B cell (primary cell): Measurements from ENCODE around the gene CAPN11. TPM values are rescaled to one million over a fixed set of nuclear protein-coding genes. Genes with fewer than 3 reads are reported as not detected.

Experiments used
- ATAC-seq: fragments of 200-7000 bp; cut with Tn5 transposase; one replicate; pipeline ENCODE4 v1.10.0; 2021; ENCODE audit warnings: low read depth, mild to moderate bottlenecking, moderate number of reproducible peaks, moderate library complexity
- CTCF ChIA-PET: fragments of 350-600 bp; sonication (Branson Sonifier 250); formaldehyde crosslinking; loops from one replicate; lab custom pipeline; 2021; ENCODE audit warnings: antibody characterized with exemption, inconsistent platforms; lab: Charles Lee
- POLR2A ChIA-PET: fragments of 350-600 bp; sonication (Branson Sonifier 250); formaldehyde crosslinking; loops from one replicate; lab custom pipeline; 2021; ENCODE audit warnings: antibody characterized with exemption; lab: Charles Lee
- DNase-seq: peaks from one replicate; pipeline ENCODE4 v3.0.0; 2013
- H2AFZ ChIP-seq: 2 replicates; pipeline ENCODE4 v1.6.1; 2012; ENCODE audit warnings: mild to moderate bottlenecking, low read depth, low read length; ENCODE audit not compliant: insufficient read depth, poor library complexity, severe bottlenecking
- H3K27ac ChIP-seq, 2 donors: 1 replicate in 1 of 2; 2 replicates in 1 of 2; pipeline ENCODE4 v1.5.1; 2012 to 2013; ENCODE audit warnings: low read length in 2 of 2, mild to moderate bottlenecking in 2 of 2, moderate library complexity in 1 of 2
- H3K27me3 ChIP-seq, 4 experiments: fragments of 200-600 bp in 1 of 4; sonication (generic) in 1 of 4; replicated peaks in 1 of 4; 1 replicate in 2 of 4; 2 replicates in 2 of 4; pipeline versions ENCODE4 v1.6.1 to v1.7.0; 2013 to 2016; ENCODE audit warnings: low read length in 3 of 4, mild to moderate bottlenecking in 2 of 4, mixed read lengths in 1 of 4, moderate library complexity in 1 of 4; ENCODE audit not compliant: insufficient read depth in 4 of 4, control insufficient read depth in 3 of 4; ENCODE audit errors: control extremely low read depth in 1 of 4
- H3K36me3 ChIP-seq, 2 experiments: replicated peaks in 1 of 2; 1 replicate in 1 of 2; 2 replicates in 1 of 2; pipeline versions ENCODE4 v1.6.1 to v1.7.1; 2013; ENCODE audit warnings: low read length in 1 of 2; ENCODE audit not compliant: insufficient read depth in 2 of 2, control insufficient read depth in 1 of 2; ENCODE audit errors: control extremely low read depth in 1 of 2, extremely low read depth in 1 of 2
- H3K4me1 ChIP-seq, 2 donors: fragments of 200-600 bp in 1 of 2; sonication (generic) in 1 of 2; 1 replicate in 1 of 2; 2 replicates in 1 of 2; pipeline versions ENCODE4 v1.5.1 to v1.6.1; 2013 to 2017; ENCODE audit warnings: low read length in 2 of 2; ENCODE audit not compliant: control insufficient read depth in 2 of 2, insufficient read depth in 2 of 2
- H3K4me2 ChIP-seq: replicated peaks from 2 replicates; pipeline ENCODE3; 2012; ENCODE audit warnings: mild to moderate bottlenecking, low read depth, low read length; ENCODE audit not compliant: poor library complexity, severe bottlenecking
- H3K4me3 ChIP-seq, 5 experiments: fragments of 200-600 bp in 1 of 5; sonication (generic) in 1 of 5; 1 replicate in 3 of 5; 2 replicates in 2 of 5; pipeline versions ENCODE4 v1.5.1 to v1.7.0; 2011 to 2016; ENCODE audit warnings: low read length in 4 of 5, mild to moderate bottlenecking in 4 of 5, low read depth in 2 of 5, control low read depth in 1 of 5, moderate library complexity in 1 of 5; ENCODE audit not compliant: insufficient read depth in 1 of 5; ENCODE audit errors: control extremely low read depth in 1 of 5, extremely low read depth in 1 of 5
- H3K79me2 ChIP-seq: fragments of 200-600 bp; sonication (generic); one replicate; pipeline ENCODE4 v1.6.0; 2016; ENCODE audit warnings: low read length; ENCODE audit not compliant: control insufficient read depth, insufficient read depth
- H3K9ac ChIP-seq: fragments of 200-600 bp; sonication (generic); 2 replicates; pipeline ENCODE4 v1.6.1; 2017; ENCODE audit warnings: mild to moderate bottlenecking, low read length, moderate library complexity
- H3K9me3 ChIP-seq, 3 donors: one replicate each; pipeline versions ENCODE4 v1.6.1 to v1.7.1; 2013; ENCODE audit warnings: low read length in 2 of 3; ENCODE audit not compliant: control insufficient read depth in 2 of 3, insufficient read depth in 1 of 3; ENCODE audit errors: control extremely low read depth in 1 of 3
- H4K20me1 ChIP-seq: 2 replicates; pipeline ENCODE4 v1.6.0; 2012; ENCODE audit warnings: mild to moderate bottlenecking, low read length; ENCODE audit not compliant: insufficient read depth, control insufficient read depth, poor library complexity, severe bottlenecking
- H3K27ac Mint-ChIP-seq: one replicate; pipeline ENCODE4 v1.8.0; 2021; ENCODE audit warnings: mixed read lengths
- H3K27me3 Mint-ChIP-seq: one replicate; pipeline ENCODE4 v1.8.0; 2021; ENCODE audit warnings: mixed read lengths
- H3K4me1 Mint-ChIP-seq: one replicate; pipeline ENCODE4 v1.8.0; 2021; ENCODE audit warnings: mixed read lengths
- H3K4me3 Mint-ChIP-seq: one replicate; pipeline ENCODE4 v1.8.0; 2021; ENCODE audit warnings: mixed read lengths
- H3K9me3 Mint-ChIP-seq: one replicate; pipeline ENCODE4 v1.8.0; 2022; ENCODE audit warnings: mixed read lengths; ENCODE audit not compliant: insufficient read depth
- EZH2 ChIP-seq: IDR thresholded peaks from 2 replicates; pipeline ENCODE4 v1.6.1; 2012; ENCODE audit warnings: borderline replicate concordance, low read depth, mild to moderate bottlenecking, moderate library complexity, low read length; ENCODE audit not compliant: insufficient read depth, poor library complexity, severe bottlenecking
- WGBS: methylation state at CpG from one replicate; pipeline ENCODE4 v1.1.5; 2013; ENCODE audit warnings: missing lambda C conversion rate; ENCODE audit not compliant: insufficient coverage; 5-methylcytosine and 5-hydroxymethylcytosine counted together
- intact Hi-C: fragments of 100-400 bp; cut with micrococcal nuclease; formaldehyde crosslinking; loops from one replicate; pipeline ENCODE4 v1.10.0; 2022
- polyA plus RNA-seq: library from polyadenylated mRNA; depleted of rRNA; stranded (reverse); fragments of >200 nt; gene quantifications from 2 replicates; pipeline ENCODE4 v1.2.3, GENCODE V29; 2012
- total RNA-seq, 2 donors: library from RNA; stranded (reverse); fragments of 120-200 nt in 1 of 2; gene quantifications; 1 replicate in 1 of 2; 2 replicates in 1 of 2; pipeline versions ENCODE4 v1.2.3 to v1.2.4, GENCODE V29; 2013 to 2022
- TF ChIP-seq, protein P1 (sequence below): fragments of 200-600 bp; IDR thresholded peaks from one replicate; pipeline ENCODE4 v1.8.0; 2022; ENCODE audit warnings: antibody characterized with exemption, mild to moderate bottlenecking

Gene CAPN11
- total and polyA plus RNA-seq, 2 donors (not counting 1 experiment from before 2014, with no cell fraction given): not detected

- Histone ChIP-seq H3K4me1 (peaks cover 0 to 5% of the 10 kb centered on the region in 2 donors), H3K4me3 (no peak overlapping the region), H3K9ac (no peak overlapping the region), H3K9me3 (no peaks in the 10 kb centered on the region), H3K27ac (no peak overlapping the region), H3K79me2 (no peaks in the 10 kb centered on the region), H4K20me1 (no peaks in the 10 kb centered on the region), H2AFZ (no peak overlapping the region), H3K27me3 (peaks cover 0 to 5% (median under 1%) of the 10 kb centered on the region in 4 experiments), H3K36me3 (no peaks in the 10 kb centered on the region), H3K4me2 (no peak overlapping the region)
- H3K27ac Mint-ChIP-seq: no peak overlapping the region
- TF ChIP-seq, protein P1, sequence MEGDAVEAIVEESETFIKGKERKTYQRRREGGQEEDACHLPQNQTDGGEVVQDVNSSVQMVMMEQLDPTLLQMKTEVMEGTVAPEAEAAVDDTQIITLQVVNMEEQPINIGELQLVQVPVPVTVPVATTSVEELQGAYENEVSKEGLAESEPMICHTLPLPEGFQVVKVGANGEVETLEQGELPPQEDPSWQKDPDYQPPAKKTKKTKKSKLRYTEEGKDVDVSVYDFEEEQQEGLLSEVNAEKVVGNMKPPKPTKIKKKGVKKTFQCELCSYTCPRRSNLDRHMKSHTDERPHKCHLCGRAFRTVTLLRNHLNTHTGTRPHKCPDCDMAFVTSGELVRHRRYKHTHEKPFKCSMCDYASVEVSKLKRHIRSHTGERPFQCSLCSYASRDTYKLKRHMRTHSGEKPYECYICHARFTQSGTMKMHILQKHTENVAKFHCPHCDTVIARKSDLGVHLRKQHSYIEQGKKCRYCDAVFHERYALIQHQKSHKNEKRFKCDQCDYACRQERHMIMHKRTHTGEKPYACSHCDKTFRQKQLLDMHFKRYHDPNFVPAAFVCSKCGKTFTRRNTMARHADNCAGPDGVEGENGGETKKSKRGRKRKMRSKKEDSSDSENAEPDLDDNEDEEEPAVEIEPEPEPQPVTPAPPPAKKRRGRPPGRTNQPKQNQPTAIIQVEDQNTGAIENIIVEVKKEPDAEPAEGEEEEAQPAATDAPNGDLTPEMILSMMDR: no peak
- no peak for TF ChIP-seq EZH2
- CTCF ChIA-PET: interaction anchor here (1.0 to 2.6 kb wide), 7 partner anchors 16 to 168 kb away, joined by 3 to 9 read pairs (median 4); partner anchors contain the start of genes AARS2 and SLC35B2
- DNase-seq (no peak), ATAC-seq (no peak)
- H3K4me1 Mint-ChIP-seq: peaks cover 2% of the 10 kb centered on the region
- intact Hi-C loops: loop anchor here (5.0 kb wide), 2 partner anchors 52 to 287 kb away; partner anchors contain the start of gene SLC29A1
- no peaks in the 10 kb centered on the region for H3K9me3 Mint-ChIP-seq
- H3K4me3 Mint-ChIP-seq: no peak overlapping the region
- WGBS: 68% methylated on average over 4 of the region's 10 CpGs
- POLR2A ChIA-PET: no interaction called here
- peaks cover 28% of the 10 kb centered on the region for H3K27me3 Mint-ChIP-seq
Measured at GRCh38 chr6:44169886-44170570, 11.4 kb downstream of the CAPN11 start.

DNA sequence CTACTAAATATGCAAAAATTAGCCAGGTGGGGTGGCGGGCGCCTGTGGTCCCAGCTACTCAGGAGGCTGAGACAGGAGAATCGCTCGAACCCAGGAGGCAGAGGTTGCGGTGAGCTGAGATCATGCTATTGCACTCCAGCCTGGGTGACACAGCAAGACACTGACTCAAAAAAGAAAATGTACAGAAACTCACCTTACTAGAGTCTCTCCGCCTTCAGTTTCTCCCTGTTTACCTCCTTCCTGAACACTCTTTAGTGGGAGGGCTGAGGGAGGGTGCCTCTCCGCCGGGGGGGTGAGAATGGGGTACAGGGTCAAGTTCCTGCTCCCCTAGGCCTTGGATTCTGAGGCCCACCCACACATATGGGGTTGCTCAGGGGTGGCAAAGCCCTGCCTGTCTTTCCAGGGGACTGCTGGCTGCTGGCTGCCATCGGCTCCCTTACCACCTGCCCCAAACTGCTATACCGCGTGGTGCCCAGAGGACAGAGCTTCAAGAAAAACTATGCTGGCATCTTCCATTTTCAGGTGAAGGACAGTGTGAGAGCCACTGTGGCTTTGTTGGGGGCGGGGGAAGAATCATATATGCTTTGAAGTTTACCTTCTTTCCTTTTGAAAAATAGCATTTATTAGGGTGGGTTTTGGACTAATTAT, 13.4 kb downstream of the CAPN11 start:
- intact Hi-C loops: loop anchor here (1.0 to 5.0 kb wide), 7 partner anchors 50 to 285 kb away; partner anchors contain the start of gene SLC29A1
- H3K79me2 ChIP-seq: no peaks in the 10 kb centered on the region
- H3K27me3 Mint-ChIP-seq: peaks cover 17% of the 10 kb centered on the region
- WGBS: 84% methylated on average over 5 of the region's 12 CpGs
- H4K20me1 ChIP-seq: no peaks in the 10 kb centered on the region
- peaks cover 0 to 15% (median under 1%) of the 10 kb centered on the region in 4 experiments for H3K27me3 ChIP-seq
- no peak overlapping the region for H3K27ac ChIP-seq
- H3K4me1 Mint-ChIP-seq: peaks cover 9% of the 10 kb centered on the region
- H3K9me3 ChIP-seq: peaks cover 0 to 3% (median 0%) of the 10 kb centered on the region in 3 donors
- ChIA-PET CTCF (interaction anchor here (0.8 to 2.7 kb wide), 33 partner anchors 9 to 172 kb away, joined by 3 to 58 read pairs (median 5); partner anchors contain the start of genes CAPN11 and SLC35B2), POLR2A (no interaction called here)
- no peak overlapping the region for H3K4me2 ChIP-seq
- no peak overlapping the region for H3K4me3 Mint-ChIP-seq
- no peak overlapping the region for H3K4me3 ChIP-seq
- H3K36me3 ChIP-seq: no peaks in the 10 kb centered on the region
- no peaks in the 10 kb centered on the region for H3K9me3 Mint-ChIP-seq
- peaks cover 8 to 14% of the 10 kb centered on the region in 2 donors for H3K4me1 ChIP-seq
- ATAC-seq: no peak
- H3K27ac Mint-ChIP-seq: no peak overlapping the region
- H2AFZ ChIP-seq: no peak overlapping the region
- DNase-seq: no peak
- TF ChIP-seq EZH2: no peak
- TF ChIP-seq, protein P1: no peak
- H3K9ac ChIP-seq: no peak overlapping the region
